Heart right ventricle (tissue), 16 donors: ENCODE data around the gene RANBP9. TPM values are rescaled to one million over a fixed set of nuclear protein-coding genes. Genes with fewer than 3 reads are reported as not detected.

Experiments used
- ATAC-seq, 8 donors: fragments of 200-7000 bp; cut with Tn5 transposase; one replicate each; pipeline ENCODE4 v1.9.1; 2020; ENCODE audit warnings: mild to moderate bottlenecking in 8 of 8, moderate library complexity in 8 of 8, moderate number of reproducible peaks in 1 of 8
- DNase-seq, 2 donors: peaks; one replicate each; pipeline ENCODE4 v3.0.0-alpha.2; 2020
- H3K27ac ChIP-seq, 10 donors: fragments of 200-600 bp; sonication (generic) in 2 of 10; one replicate each; pipeline versions ENCODE4 v1.5.0 to v1.8.0; 2020 to 2022; ENCODE audit warnings: mild to moderate bottlenecking in 3 of 10
- H3K27me3 ChIP-seq, 7 donors: fragments of 200-600 bp; one replicate each; pipeline ENCODE4 v1.8.0; 2021 to 2022; ENCODE audit warnings: mild to moderate bottlenecking in 2 of 7
- H3K36me3 ChIP-seq, 9 donors: fragments of 200-600 bp; sonication (generic) in 1 of 9; one replicate each; pipeline versions ENCODE4 v1.5.0 to v1.8.0; 2020 to 2022; ENCODE audit warnings: mild to moderate bottlenecking in 2 of 9
- H3K4me1 ChIP-seq, 9 donors: fragments of 200-600 bp; sonication (generic) in 1 of 9; one replicate each; pipeline versions ENCODE4 v1.5.0 to v1.8.0; 2020 to 2022; ENCODE audit warnings: mild to moderate bottlenecking in 4 of 9
- H3K4me3 ChIP-seq, 10 donors: fragments of 200-600 bp; sonication (generic) in 2 of 10; one replicate each; pipeline versions ENCODE4 v1.5.0 to v1.8.0; 2020 to 2022; ENCODE audit warnings: mild to moderate bottlenecking in 7 of 10, moderate library complexity in 2 of 10
- H3K9me3 ChIP-seq, 11 donors: fragments of 200-600 bp in 10 of 11; sonication (generic) in 2 of 11; one replicate each; pipeline versions ENCODE4 v1.5.0 to v1.8.0; 2013 to 2022; ENCODE audit warnings: mild to moderate bottlenecking in 2 of 11, control low read depth in 1 of 11, moderate library complexity in 1 of 11
- CTCF ChIP-seq, 9 donors: fragments of 200-600 bp; sonication (generic) in 2 of 9; IDR thresholded peaks; one replicate each; pipeline versions ENCODE4 v1.5.0 to v1.8.0; 2021 to 2022; ENCODE audit warnings: antibody characterized with exemption in 9 of 9, mild to moderate bottlenecking in 5 of 9, moderate library complexity in 1 of 9
- WGBS, 2 donors: extraction: QIAGEN DNeasy Blood & Tissue Kit; methylation state at CpG; one replicate each; pipeline ENCODE4 v1.1.7; 2013; ENCODE audit warnings: inconsistent platforms in 1 of 2; 5-methylcytosine and 5-hydroxymethylcytosine counted together
- intact Hi-C, 10 donors: fragments of 100-400 bp; cut with DNase I; formaldehyde crosslinking; loops; one replicate each; pipeline versions ENCODE4 v1.11.1 to v1.14.2; 2022
- polyA plus RNA-seq, 2 donors: library from polyadenylated mRNA; stranded (reverse); fragments of 200-250 nt; gene quantifications; one replicate each; pipeline ENCODE4 v1.2.3, GENCODE V29; 2013
- total RNA-seq, 10 donors: library from RNA; stranded (reverse); fragmentation: NEBNext Ultra II Directional in 3 of 10; extraction: Animal tissue kit (Norgen Biotek cat#: 25700) in 3 of 10; gene quantifications; one replicate each; pipeline versions ENCODE4 v1.2.1 to v1.2.4, GENCODE V29; 2021 to 2023
- donor health status: Arrhythmogenic right ventricular cardiomyopathy.
- donor health status: ischemic (EF 13 %, LVEDD 7.1; RV severe dilation, severe dysfunction).
- donor health status: healthy with polysubstance abuse.
- donor health status: DM: no; HTN: yes; CAD: no.
- donor health status: DM: no; HTN: no; CAD: no.
- donor health status: ischemic (EF 25% LVEDD 6.9; RV normal size, moderate dysfunction).
- donor health status: ischemic (EF 25% LVEDD 5.7; RV mildly dilated, moderate dysfunction).
- donor health status: healthy.
- donor health status: DM: yes; HTN: yes; CAD: no.
- donor health status: Ischemic cardiomyopathy.
- donor health status: ischemic (EF 35%, LVEDD 5.7; RV mildly dilated, moderate dysfunction).
- donor health status: nonischemic (EF 11% LVEDD 7.7; RV severe dilation, severe dysfunction).
- donor health status: DM: yes; HTN: yes; CAD: no.
- donor health status: PGD.
- donor health status: ischemic (EF 29% LVEDD 5.4; RV normal size, mild dysfunction).
- donor health status: nonischemic (EF 23%, LVEDD 6.1; RV moderate dilation, normal function).

RANBP9 gene
- total and polyA plus RNA-seq, 12 donors: 10.0 to 41.6 (median 33.8) TPM

- 76 to 81% methylated on average over 2 of the region's 2 CpGs for WGBS, 2 donors
- DNase-seq (no peak), ATAC-seq (no peak)
- no peaks in the 10 kb centered on the region for H3K27me3 ChIP-seq
- no peaks in the 10 kb centered on the region for H3K9me3 ChIP-seq
- H3K36me3 ChIP-seq: no peaks in the 10 kb centered on the region
- H3K4me1 ChIP-seq: no peaks in the 10 kb centered on the region
- TF ChIP-seq CTCF (IDR thresholded peaks at IDR 0.05): no peak
- no peak overlapping the region for H3K4me3 ChIP-seq
- no peak overlapping the region for H3K27ac ChIP-seq
- intact Hi-C loops: no loop called here
These were observed 13.9 kb upstream of the RANBP9 start for GRCh38 chr6:13725570-13725969.

GRCh38 chr6:13725052-13725451, 13.4 kb upstream of the RANBP9 start:
- DNase-seq (no peak), ATAC-seq (no peak)
- Histone ChIP-seq H3K36me3 (no peaks in the 10 kb centered on the region), H3K4me3 (no peak overlapping the region), H3K27me3 (no peaks in the 10 kb centered on the region), H3K4me1 (no peaks in the 10 kb centered on the region), H3K27ac (no peak overlapping the region), H3K9me3 (no peaks in the 10 kb centered on the region)
- no peak for TF ChIP-seq CTCF (IDR thresholded peaks at IDR 0.05)
- intact Hi-C loops: no loop called here
- WGBS, 2 donors: 98 to 100% methylated on average over 3 of the region's 3 CpGs

GRCh38 chr6:13724182-13724581, 12.5 kb upstream of the RANBP9 start:
- Histone ChIP-seq H3K4me1 (no peaks in the 10 kb centered on the region), H3K27me3 (no peaks in the 10 kb centered on the region), H3K4me3 (no peak overlapping the region), H3K36me3 (no peaks in the 10 kb centered on the region), H3K27ac (no peak overlapping the region), H3K9me3 (no peaks in the 10 kb centered on the region)
- DNase-seq (no peak), ATAC-seq (no peak)
- TF ChIP-seq CTCF (IDR thresholded peaks at IDR 0.05): no peak
- 56 to 64% methylated on average over 4 of the region's 4 CpGs for WGBS, 2 donors
- intact Hi-C loops: no loop called here

GRCh38 chr6:13722880-13723279, 11.2 kb upstream of the RANBP9 start:
- no peak for ATAC-seq
- DNase-seq: no peak
- H3K36me3 ChIP-seq: no peaks in the 10 kb centered on the region
- no peaks in the 10 kb centered on the region for H3K9me3 ChIP-seq
- H3K27ac ChIP-seq: no peak overlapping the region
- intact Hi-C loops: no loop called here
- no peaks in the 10 kb centered on the region for H3K4me1 ChIP-seq
- WGBS, 2 donors: 84 to 88% methylated on average over 5 of the region's 5 CpGs
- TF ChIP-seq CTCF (IDR thresholded peaks at IDR 0.05): no peak
- H3K27me3 ChIP-seq: no peaks in the 10 kb centered on the region
- no peak overlapping the region for H3K4me3 ChIP-seq
